OCI-LY3 (cell line): ENCODE data around the gene COL13A1.

Source experiments
- H2AFZ ChIP-seq: fragments of 200-600, 300-600 bp; shearing (Covaris generic); 2 replicates; pipeline ENCODE4 v1.6.0; 2014; ENCODE audit warnings: antibody characterized with exemption, low read depth, low read length
- H3K27ac ChIP-seq: fragments of 200-600, 300-600 bp; sonication (generic); 2 replicates; pipeline ENCODE4 v1.5.1; 2014; ENCODE audit warnings: mild to moderate bottlenecking, low read length, moderate library complexity, mixed read lengths
- H3K27me3 ChIP-seq: fragments of 200-600, 300-600 bp; sonication (generic); 2 replicates; pipeline ENCODE4 v1.6.1; 2014; ENCODE audit warnings: low read depth, low read length, mixed read lengths
- H3K36me3 ChIP-seq: fragments of 200-600, 300-600 bp; sonication (generic); replicated peaks from 2 replicates; pipeline ENCODE3; 2014; ENCODE audit warnings: low read depth, low read length, mixed read lengths
- H3K4me1 ChIP-seq: fragments of 300-600, 200-600 bp; sonication (generic); 2 replicates; pipeline ENCODE4 v1.6.1; 2014; ENCODE audit warnings: low read length, mixed read lengths
- H3K4me2 ChIP-seq: fragments of 200-600, 300-600 bp; sonication (generic); 2 replicates; pipeline ENCODE4 v1.6.1; 2014; ENCODE audit warnings: low read length, mixed read lengths
- H3K4me3 ChIP-seq: fragments of 300-600, 200-600 bp; sonication (generic); 2 replicates; pipeline ENCODE4 v1.5.1; 2014; ENCODE audit warnings: antibody characterized with exemption, mild to moderate bottlenecking, low read length, moderate library complexity
- H3K79me2 ChIP-seq: fragments of 300-600, 200-600 bp; shearing (Covaris generic); 2 replicates; pipeline ENCODE4 v1.6.1; 2014; ENCODE audit warnings: mild to moderate bottlenecking, low read length, mixed read lengths
- H3K9ac ChIP-seq: fragments of 300-600, 200-600 bp; shearing (Covaris generic); 2 replicates; pipeline ENCODE4 v1.6.0; 2014; ENCODE audit warnings: mild to moderate bottlenecking, low read length, moderate library complexity
- H3K9me3 ChIP-seq: fragments of 200-600, 300-600 bp; shearing (Covaris generic); 2 replicates; pipeline ENCODE4 v1.6.1; 2014; ENCODE audit warnings: low read length, mixed read lengths; ENCODE audit not compliant: insufficient read depth
- H4K20me1 ChIP-seq: fragments of 200-600, 300-600 bp; sonication (generic); 2 replicates; pipeline ENCODE4 v1.6.1; 2016; ENCODE audit warnings: low read length, mixed read lengths; ENCODE audit not compliant: insufficient read depth
- CTCF ChIP-seq: fragments of 200-600, 300-600 bp; sonication (generic); IDR thresholded peaks from 2 replicates; pipeline ENCODE4 v1.5.1; 2014; ENCODE audit warnings: antibody characterized with exemption, low read length, low read depth
- EZH2phosphoT487 ChIP-seq: fragments of 200-600 bp; shearing (Covaris generic); IDR thresholded peaks from 2 replicates; pipeline ENCODE4 v1.6.1; 2018; ENCODE audit warnings: antibody characterized with exemption, mixed run types, low read depth

COL13A1 gene

GRCh38 chr10:69897999-69898398, 96.3 kb downstream of the COL13A1 start:
- TF ChIP-seq EZH2phosphoT487 (no peak), CTCF (no peak)
- no peak overlapping the region for H3K9ac ChIP-seq
- H3K4me1 ChIP-seq = peaks cover 6% of the 10 kb centered on the region
- no peaks in the 10 kb centered on the region for H3K9me3 ChIP-seq
- H3K4me3 ChIP-seq = no peak overlapping the region
- H3K27ac ChIP-seq = no peak overlapping the region
- no peak overlapping the region for H2AFZ ChIP-seq
- H3K36me3 ChIP-seq = no peaks in the 10 kb centered on the region
- H4K20me1 ChIP-seq = no peaks in the 10 kb centered on the region
- no peaks in the 10 kb centered on the region for H3K27me3 ChIP-seq
- H3K4me2 ChIP-seq = no peak overlapping the region
- no peaks in the 10 kb centered on the region for H3K79me2 ChIP-seq

- no peaks in the 10 kb centered on the region for H3K79me2 ChIP-seq
- no peak overlapping the region for H3K9ac ChIP-seq
- H3K9me3 ChIP-seq = no peaks in the 10 kb centered on the region
- no peak overlapping the region for H3K4me2 ChIP-seq
- H3K4me3 ChIP-seq = no peak overlapping the region
- H3K4me1 ChIP-seq = peaks cover 6% of the 10 kb centered on the region
- H2AFZ ChIP-seq = no peak overlapping the region
- no peaks in the 10 kb centered on the region for H3K36me3 ChIP-seq
- no peaks in the 10 kb centered on the region for H3K27me3 ChIP-seq
- TF ChIP-seq EZH2phosphoT487 = no peak
- no peak for TF ChIP-seq CTCF
- no peaks in the 10 kb centered on the region for H4K20me1 ChIP-seq
- no peak overlapping the region for H3K27ac ChIP-seq
These were observed 96.8 kb downstream of the COL13A1 start for GRCh38 chr10:69898524-69898923.

DNA sequence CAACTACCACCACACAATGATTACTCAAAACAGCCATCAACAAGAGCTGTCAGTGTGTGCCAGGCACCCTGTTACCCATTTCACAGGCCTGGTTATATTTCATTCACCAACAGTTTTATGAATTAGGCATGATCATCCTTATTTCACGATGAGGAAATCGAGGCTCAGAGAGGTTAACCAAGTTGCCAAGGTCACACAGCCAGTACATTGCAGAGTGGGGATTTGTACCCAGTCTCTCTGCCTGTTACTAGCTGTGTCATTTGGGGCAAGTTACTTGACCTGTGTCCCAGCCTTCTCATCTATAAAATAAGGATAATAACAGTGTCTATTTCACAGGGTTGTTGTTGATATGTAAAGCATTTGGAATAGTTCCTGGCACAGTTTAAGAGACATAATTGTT, 97.2 kb downstream of the COL13A1 start:
- no peak overlapping the region for H3K9ac ChIP-seq
- H3K27me3 ChIP-seq = no peaks in the 10 kb centered on the region
- peaks cover 6% of the 10 kb centered on the region for H3K4me1 ChIP-seq
- H3K79me2 ChIP-seq = no peaks in the 10 kb centered on the region
- no peak overlapping the region for H3K4me2 ChIP-seq
- TF ChIP-seq EZH2phosphoT487 (no peak), CTCF (no peak)
- no peak overlapping the region for H3K27ac ChIP-seq
- no peak overlapping the region for H3K4me3 ChIP-seq
- H4K20me1 ChIP-seq = no peaks in the 10 kb centered on the region
- H3K36me3 ChIP-seq = no peaks in the 10 kb centered on the region
- H3K9me3 ChIP-seq = no peaks in the 10 kb centered on the region
- no peak overlapping the region for H2AFZ ChIP-seq

DNA sequence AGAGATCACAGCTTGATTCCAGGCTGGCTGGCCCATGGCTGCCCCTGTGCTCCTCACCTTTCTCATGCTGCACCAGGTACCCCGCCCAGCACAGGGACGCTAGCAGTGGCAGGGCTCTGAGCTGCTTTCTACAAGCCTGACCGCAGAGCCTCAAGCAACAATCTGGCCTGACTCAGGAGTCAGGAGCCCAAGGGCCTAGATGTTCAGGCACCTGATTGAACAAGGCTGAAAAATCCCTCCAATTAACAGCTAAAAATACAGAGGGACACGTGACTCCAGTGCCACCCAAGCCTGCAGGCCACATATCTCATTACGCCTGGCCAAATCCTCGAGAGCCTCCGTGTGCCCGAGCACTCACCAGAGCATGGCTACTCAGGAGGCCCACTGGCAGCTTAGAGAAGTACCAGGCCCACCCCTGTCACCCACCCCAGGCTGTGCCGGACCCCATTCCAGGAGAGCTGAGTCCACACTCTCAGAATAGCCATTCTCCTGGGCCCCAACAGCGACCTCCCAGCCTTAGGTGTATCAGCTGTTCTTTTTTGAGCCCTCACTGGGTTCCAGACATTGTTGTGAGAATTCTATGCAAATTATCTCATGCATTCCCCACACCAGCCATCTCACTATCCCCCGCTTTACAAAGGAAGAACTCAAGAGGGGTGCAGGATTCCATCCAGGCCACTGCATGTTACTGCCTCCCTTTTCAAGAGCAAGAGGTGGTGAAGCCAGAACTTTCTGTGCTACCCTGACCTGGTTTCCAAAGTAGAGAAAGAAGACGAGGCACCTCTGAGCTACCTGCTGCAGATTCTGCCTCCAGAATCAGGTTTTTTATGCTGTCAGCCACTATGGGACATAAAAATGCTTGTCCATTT, 98.3 kb downstream of the COL13A1 start:
- Histone ChIP-seq H4K20me1 (no peaks in the 10 kb centered on the region), H3K9me3 (no peaks in the 10 kb centered on the region), H3K9ac (no peak overlapping the region), H3K4me1 (peaks cover 6% of the 10 kb centered on the region), H3K4me3 (no peak overlapping the region), H3K4me2 (no peak overlapping the region), H3K27me3 (no peaks in the 10 kb centered on the region), H2AFZ (no peak overlapping the region), H3K27ac (no peak overlapping the region), H3K36me3 (no peaks in the 10 kb centered on the region), H3K79me2 (no peaks in the 10 kb centered on the region)
- TF ChIP-seq CTCF (no peak), EZH2phosphoT487 (no peak)
